GM23248 (cell line): Measurements from ENCODE around the gene ICA1.

Experiments
- EZH2 ChIP-seq: fragments of 200-600 bp; sonication (generic); IDR thresholded peaks from 2 replicates; pipeline ENCODE4 v1.6.1; 2018; ENCODE audit warnings: antibody characterized with exemption, mild to moderate bottlenecking; ENCODE audit not compliant: insufficient read depth, poor library complexity, severe bottlenecking
- EZH2phosphoT487 ChIP-seq: fragments of 200-600 bp; sonication (generic); IDR thresholded peaks from 2 replicates; pipeline ENCODE4 v1.6.1; 2018; ENCODE audit warnings: antibody characterized with exemption, moderate library complexity, mild to moderate bottlenecking, low read depth; ENCODE audit not compliant: insufficient read depth

DNA sequence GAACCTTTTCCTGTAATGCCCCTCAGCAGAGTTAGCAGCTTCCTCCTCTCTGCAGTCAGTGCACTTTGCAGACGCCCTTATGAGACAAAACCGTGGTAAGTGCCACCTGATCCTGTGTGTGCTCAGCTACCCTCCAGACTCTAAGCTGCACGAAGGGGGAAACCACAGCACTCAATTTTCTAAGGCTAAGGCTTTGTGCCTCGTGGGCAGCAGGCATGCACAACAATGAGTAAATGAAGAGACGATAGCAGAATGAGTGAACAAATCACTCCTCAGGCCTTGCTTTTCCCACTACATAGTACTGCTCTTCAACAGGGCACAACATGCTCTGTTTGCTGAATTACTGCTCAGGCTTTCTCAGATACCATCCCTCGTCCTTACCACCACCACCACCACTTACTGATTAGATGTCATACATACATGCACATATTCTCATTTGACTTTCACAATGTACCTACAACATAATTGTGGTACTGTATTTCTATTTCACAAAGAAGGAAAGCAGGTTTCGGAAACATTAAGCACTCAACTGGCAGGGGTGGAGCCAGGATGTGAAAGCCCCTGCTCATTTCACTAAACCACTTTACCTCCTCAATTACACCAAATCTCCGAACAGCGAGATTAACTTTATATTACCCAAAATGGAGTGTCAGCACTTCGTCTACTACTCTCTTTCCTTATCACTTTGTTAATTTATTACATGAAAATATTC, 85.4 kb downstream of the ICA1 start:
- no peak for TF ChIP-seq EZH2
- no peak for TF ChIP-seq EZH2phosphoT487
